ENCODE data around the gene TERF2IP. TPM values are rescaled to one million over a fixed set of nuclear protein-coding genes. Genes with fewer than 3 reads are reported as not detected.

TERF2IP gene
- total RNA-seq, result 39.1 and 39.5 TPM in 2 replicates

DNA sequence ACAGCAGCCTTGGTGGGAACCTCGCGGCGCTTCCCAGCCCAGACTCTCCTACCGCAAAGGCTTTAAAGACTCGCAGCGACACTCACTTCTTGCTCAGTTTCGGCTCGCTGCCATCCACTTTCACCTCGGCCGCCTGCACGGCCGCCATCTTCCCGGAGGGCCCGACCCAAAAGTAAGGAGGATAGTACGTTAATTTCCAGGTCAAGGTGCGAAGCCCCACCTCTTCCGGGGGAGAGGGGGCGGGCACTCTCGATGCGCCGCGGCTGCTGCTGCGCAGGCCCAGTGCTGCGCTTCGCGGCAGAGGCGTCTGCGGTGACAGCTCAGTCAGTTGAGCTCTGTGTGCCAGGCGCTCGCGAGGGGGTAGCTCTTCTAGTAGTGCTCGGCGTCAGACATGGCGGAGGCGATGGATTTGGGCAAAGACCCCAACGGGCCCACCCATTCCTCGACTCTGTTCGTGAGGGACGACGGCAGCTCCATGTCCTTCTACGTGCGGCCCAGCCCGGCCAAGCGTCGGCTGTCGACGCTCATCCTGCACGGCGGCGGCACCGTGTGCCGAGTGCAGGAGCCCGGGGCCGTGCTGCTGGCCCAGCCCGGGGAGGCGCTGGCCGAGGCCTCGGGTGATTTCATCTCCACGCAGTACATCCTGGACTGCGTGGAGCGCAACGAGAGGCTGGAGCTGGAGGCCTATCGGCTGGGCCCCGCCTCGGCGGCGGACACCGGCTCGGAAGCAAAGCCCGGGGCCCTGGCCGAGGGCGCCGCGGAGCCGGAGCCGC, at the start of gene TERF2IP, which contains the start of gene KARS1:
Gene TERF2IP (plus strand): TSS at position 282 of the 773 bp plus-strand sequence. CDS start 110 bp downstream, at position 392.
Gene KARS1 (minus strand): TSS at position 174 of the 773 bp plus-strand sequence. CDS start 26 bp downstream, at position 148.
- no peak for TF ChIP-seq CTCF (IDR thresholded peaks at IDR 0.05; ENCODE audit: extremely low read depth, low read depth, low read length)
- Histone ChIP-seq H3K4me3 (ENCODE audit: insufficient read depth, low read length) (peak within 1 kb of the TSS; percentile 89), H4K20me1 (ENCODE audit: insufficient read depth, low read length) (peaks cover 45% of the 10 kb centered on the region), H2AFZ (ENCODE audit: low read length) (peak within 1 kb of the TSS; percentile 96), H3K79me2 (ENCODE audit: insufficient read depth, low read length) (peaks cover 93% of the 10 kb centered on the region), H3K9me3 (ENCODE audit: low read depth, low read length) (no peaks in the 10 kb centered on the region), H3K36me3 (ENCODE audit: insufficient read depth, low read length) (peaks cover 22% of the 10 kb centered on the region), H3K27ac (ENCODE audit: low read depth, low read length) (peak within 1 kb of the TSS; percentile 91), H3K4me1 (ENCODE audit: insufficient read depth, low read length) (peaks cover 28% of the 10 kb centered on the region), H3K4me2 (ENCODE audit: insufficient read depth, low read length) (peak within 1 kb of the TSS; percentile 93), H3K27me3 (ENCODE audit: insufficient read depth, low read length) (no peaks in the 10 kb centered on the region)
- peak; percentile 96 for DNase-seq (ENCODE audit: insufficient read length, low spot score, missing footprints)

- no peak for DNase-seq (ENCODE audit: insufficient read length, low spot score, missing footprints)
- no peak for TF ChIP-seq CTCF (IDR thresholded peaks at IDR 0.05; ENCODE audit: extremely low read depth, low read depth, low read length)
- Histone ChIP-seq H3K9me3 (ENCODE audit: low read depth, low read length) (no peaks in the 10 kb centered on the region), H3K4me1 (ENCODE audit: insufficient read depth, low read length) (no peaks in the 10 kb centered on the region), H3K4me3 (ENCODE audit: insufficient read depth, low read length) (no peak overlapping the region), H3K27me3 (ENCODE audit: insufficient read depth, low read length) (no peaks in the 10 kb centered on the region), H3K4me2 (ENCODE audit: insufficient read depth, low read length) (no peak overlapping the region), H3K36me3 (ENCODE audit: insufficient read depth, low read length) (peaks cover 40% of the 10 kb centered on the region), H3K79me2 (ENCODE audit: insufficient read depth, low read length) (no peaks in the 10 kb centered on the region), H2AFZ (ENCODE audit: low read length) (no peak overlapping the region), H4K20me1 (ENCODE audit: insufficient read depth, low read length) (no peaks in the 10 kb centered on the region), H3K27ac (ENCODE audit: low read depth, low read length) (no peak overlapping the region)
Observed at GRCh38 chr16:75599452-75600277, 47.9 kb upstream of the TERF2IP start.

DNA sequence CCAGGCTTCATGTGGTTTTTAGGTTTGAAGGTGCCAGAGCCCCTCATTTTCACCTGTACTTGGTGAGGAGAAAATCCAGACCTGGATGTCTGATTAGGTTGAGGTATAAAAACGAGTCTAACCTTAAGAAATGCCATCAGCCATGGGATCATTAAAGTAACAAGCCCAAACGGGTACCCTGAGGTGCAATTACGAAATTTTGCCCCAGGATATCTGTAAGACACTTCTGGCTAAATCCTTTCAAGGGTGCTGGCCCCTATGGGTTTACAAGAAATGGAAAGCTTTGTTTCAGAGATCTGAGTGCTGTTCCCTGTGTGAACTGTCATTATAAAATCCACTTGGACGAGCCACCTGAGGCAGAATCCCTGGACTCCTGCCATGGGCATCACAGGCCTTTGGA, 44.3 kb upstream of the TERF2IP start:
- H3K79me2 ChIP-seq (ENCODE audit: insufficient read depth, low read length), result no peaks in the 10 kb centered on the region
- no peak for TF ChIP-seq CTCF (IDR thresholded peaks at IDR 0.05; ENCODE audit: extremely low read depth, low read depth, low read length)
- H3K36me3 ChIP-seq (ENCODE audit: insufficient read depth, low read length), result peaks cover 48% of the 10 kb centered on the region
- no peak for DNase-seq (ENCODE audit: insufficient read length, low spot score, missing footprints)
- H3K4me2 ChIP-seq (ENCODE audit: insufficient read depth, low read length), result no peak overlapping the region
- H3K4me3 ChIP-seq (ENCODE audit: insufficient read depth, low read length), result no peak overlapping the region
- no peaks in the 10 kb centered on the region for H3K9me3 ChIP-seq (ENCODE audit: low read depth, low read length)
- no peak overlapping the region for H3K27ac ChIP-seq (ENCODE audit: low read depth, low read length)
- no peaks in the 10 kb centered on the region for H3K4me1 ChIP-seq (ENCODE audit: insufficient read depth, low read length)
- H3K27me3 ChIP-seq (ENCODE audit: insufficient read depth, low read length), result no peaks in the 10 kb centered on the region
- H4K20me1 ChIP-seq (ENCODE audit: insufficient read depth, low read length), result no peaks in the 10 kb centered on the region
- H2AFZ ChIP-seq (ENCODE audit: low read length), result no peak overlapping the region

GRCh38 chr16:75606507-75606906, 41.1 kb upstream of the TERF2IP start:
- no peak for TF ChIP-seq CTCF (IDR thresholded peaks at IDR 0.05; ENCODE audit: extremely low read depth, low read depth, low read length)
- H3K4me2 ChIP-seq (ENCODE audit: insufficient read depth, low read length), result no peak overlapping the region
- H4K20me1 ChIP-seq (ENCODE audit: insufficient read depth, low read length), result no peaks in the 10 kb centered on the region
- H2AFZ ChIP-seq (ENCODE audit: low read length), result no peak overlapping the region
- no peak overlapping the region for H3K27ac ChIP-seq (ENCODE audit: low read depth, low read length)
- H3K36me3 ChIP-seq (ENCODE audit: insufficient read depth, low read length), result peaks cover 63% of the 10 kb centered on the region
- no peak overlapping the region for H3K4me3 ChIP-seq (ENCODE audit: insufficient read depth, low read length)
- no peaks in the 10 kb centered on the region for H3K9me3 ChIP-seq (ENCODE audit: low read depth, low read length)
- no peak for DNase-seq (ENCODE audit: insufficient read length, low spot score, missing footprints)
- no peaks in the 10 kb centered on the region for H3K79me2 ChIP-seq (ENCODE audit: insufficient read depth, low read length)
- H3K27me3 ChIP-seq (ENCODE audit: insufficient read depth, low read length), result no peaks in the 10 kb centered on the region
- H3K4me1 ChIP-seq (ENCODE audit: insufficient read depth, low read length), result no peaks in the 10 kb centered on the region

Data from osteoblast (primary cell).